IPS-18c (cell line): Measurements from ENCODE around the gene HOXA6.

ENCODE experiments used
- H3K4me3 ChIP-seq: 2 replicates; pipeline ENCODE4 v1.7.0; 2013; ENCODE audit warnings: low read depth, mild to moderate bottlenecking, low read length, moderate library complexity; ENCODE audit not compliant: insufficient read depth
- H3K9me3 ChIP-seq: one replicate; pipeline ENCODE4 v1.6.1; 2013; ENCODE audit warnings: mild to moderate bottlenecking, low read length, moderate library complexity; ENCODE audit not compliant: control insufficient read depth, insufficient read depth

HOXA6 gene

GRCh38 chr7:27137640-27138315 lies 9.8 kb downstream of the HOXA6 start:
- Histone ChIP-seq H3K4me3 (no peak overlapping the region), H3K9me3 (no peaks in the 10 kb centered on the region)

GRCh38 chr7:27134392-27134791 lies 13.2 kb downstream of the HOXA6 start:
- H3K4me3 ChIP-seq: no peak overlapping the region
- H3K9me3 ChIP-seq: no peaks in the 10 kb centered on the region

GRCh38 chr7:27133409-27134231 lies 14.0 kb downstream of the HOXA6 start:
- Histone ChIP-seq H3K4me3 (no peak overlapping the region), H3K9me3 (no peaks in the 10 kb centered on the region)

GRCh38 chr7:27132978-27133377 lies 14.6 kb downstream of the HOXA6 start:
- H3K9me3 ChIP-seq: no peaks in the 10 kb centered on the region
- no peak overlapping the region for H3K4me3 ChIP-seq

- no peak overlapping the region for H3K4me3 ChIP-seq
- no peaks in the 10 kb centered on the region for H3K9me3 ChIP-seq
Observed at GRCh38 chr7:27132214-27132613, 15.4 kb downstream of the HOXA6 start.

- Histone ChIP-seq H3K9me3 (no peaks in the 10 kb centered on the region), H3K4me3 (no peak overlapping the region)
Observed at GRCh38 chr7:27131390-27131819, 16.2 kb downstream of the HOXA6 start.

GRCh38 chr7:27130540-27131389 lies 16.8 kb downstream of the HOXA6 start, which contains the start of gene HOXA4:
Gene HOXA4, minus strand, starts transcription at chr7:27130757. Its CDS starts 24 bp downstream, at chr7:27130733.
- Histone ChIP-seq H3K4me3 (peak within 1 kb of the TSS; percentile 57), H3K9me3 (no peaks in the 10 kb centered on the region)

- Histone ChIP-seq H3K9me3 (peaks cover 2% of the 10 kb centered on the region), H3K4me3 (peak overlapping the region; percentile 57; the same call in 1 of the 2 replicates)
Observed at GRCh38 chr7:27129729-27130539, 17.6 kb downstream of the HOXA6 start.

GRCh38 chr7:27128776-27129728 lies 18.5 kb downstream of the HOXA6 start:
- Histone ChIP-seq H3K9me3 (peaks cover 2% of the 10 kb centered on the region), H3K4me3 (no peak overlapping the region)

GRCh38 chr7:27128034-27128433 lies 19.5 kb downstream of the HOXA6 start:
- Histone ChIP-seq H3K9me3 (peaks cover 2% of the 10 kb centered on the region), H3K4me3 (no peak overlapping the region)

GRCh38 chr7:27126596-27127327 lies 20.8 kb downstream of the HOXA6 start:
- peaks cover 2% of the 10 kb centered on the region for H3K9me3 ChIP-seq
- no peak overlapping the region for H3K4me3 ChIP-seq

- Histone ChIP-seq H3K4me3 (no peak overlapping the region), H3K9me3 (peaks cover 2% of the 10 kb centered on the region)
Observed at GRCh38 chr7:27125986-27126394, 21.6 kb downstream of the HOXA6 start.

GRCh38 chr7:27124902-27125689 lies 22.5 kb downstream of the HOXA6 start:
- no peak overlapping the region for H3K4me3 ChIP-seq
- peaks cover 2% of the 10 kb centered on the region for H3K9me3 ChIP-seq

GRCh38 chr7:27124096-27124901 lies 23.3 kb downstream of the HOXA6 start:
- Histone ChIP-seq H3K9me3 (peaks cover 2% of the 10 kb centered on the region), H3K4me3 (no peak overlapping the region; the same call in 1 of the 2 replicates)
